H9 (cell line): ENCODE data around the gene HS1BP3. TPM values are rescaled to one million over a fixed set of nuclear protein-coding genes. Genes with fewer than 3 reads are reported as not detected.

ENCODE experiments used
- DNase-seq: peaks from one replicate; pipeline ENCODE4 v3.0.0-alpha.2; 2017
- H2AFZ ChIP-seq: one replicate; pipeline ENCODE4 v1.6.1; 2013; ENCODE audit warnings: mild to moderate bottlenecking, low read length, control low read depth, moderate library complexity
- H2AK5ac ChIP-seq: 2 replicates; pipeline ENCODE4 v1.6.1; 2013; ENCODE audit warnings: low read length, control low read depth, mixed read lengths; ENCODE audit not compliant: insufficient read length
- H2BK120ac ChIP-seq: one replicate; pipeline ENCODE4 v1.6.1; 2013; ENCODE audit warnings: low read depth, mild to moderate bottlenecking, low read length, control low read depth, inconsistent platforms; ENCODE audit not compliant: poor library complexity, severe bottlenecking
- H2BK12ac ChIP-seq: 2 replicates; pipeline ENCODE4 v1.6.1; 2013; ENCODE audit warnings: low read length, control low read depth, mixed read lengths, low read depth; ENCODE audit not compliant: insufficient read length
- H2BK15ac ChIP-seq: 2 replicates; pipeline ENCODE4 v1.6.1; 2013; ENCODE audit warnings: low read depth, low read length, control low read depth
- H2BK20ac ChIP-seq: one replicate; pipeline ENCODE4 v1.6.1; 2013; ENCODE audit warnings: low read depth, mild to moderate bottlenecking, low read length, control low read depth, inconsistent platforms; ENCODE audit not compliant: poor library complexity, severe bottlenecking
- H2BK5ac ChIP-seq: 2 replicates; pipeline ENCODE4 v1.6.1; 2013; ENCODE audit warnings: low read length, control low read depth, mixed read lengths; ENCODE audit not compliant: insufficient read length
- H3K14ac ChIP-seq: 2 replicates; pipeline ENCODE4 v1.6.1; 2013; ENCODE audit warnings: low read length, control low read depth; ENCODE audit not compliant: insufficient read depth
- H3K18ac ChIP-seq: 2 replicates; pipeline ENCODE4 v1.6.1; 2013; ENCODE audit warnings: low read depth, mild to moderate bottlenecking, mixed read lengths, low read length, control low read depth; ENCODE audit not compliant: insufficient read length
- H3K23ac ChIP-seq: 2 replicates; pipeline ENCODE4 v1.6.1; 2013; ENCODE audit warnings: low read length, control low read depth, mixed read lengths, low read depth; ENCODE audit not compliant: insufficient read length
- H3K23me2 ChIP-seq: 2 replicates; pipeline ENCODE4 v1.6.1; 2013; ENCODE audit warnings: low read depth, mild to moderate bottlenecking, mixed read lengths, low read length, control low read depth; ENCODE audit not compliant: insufficient read length, poor library complexity, severe bottlenecking
- H3K27ac ChIP-seq: 2 replicates; pipeline ENCODE4 v1.5.1; 2013; ENCODE audit warnings: low read length, control low read depth, mixed read lengths, low read depth; ENCODE audit not compliant: insufficient read length
- H3K27me3 ChIP-seq: 2 replicates; pipeline ENCODE4 v1.6.1; 2013; ENCODE audit warnings: low read length, control low read depth, inconsistent platforms; ENCODE audit not compliant: insufficient read depth
- H3K4ac ChIP-seq: 2 replicates; pipeline ENCODE4 v1.6.1; 2013; ENCODE audit warnings: low read depth, mild to moderate bottlenecking, control low read depth, inconsistent platforms, low read length, moderate library complexity
- H3K4me1 ChIP-seq: 2 replicates; pipeline ENCODE4 v1.6.1; 2013; ENCODE audit warnings: low read length, control low read depth, inconsistent platforms; ENCODE audit not compliant: insufficient read depth
- H3K4me2 ChIP-seq: 2 replicates; pipeline ENCODE4 v1.6.1; 2013; ENCODE audit warnings: low read length, control low read depth, mixed read lengths; ENCODE audit not compliant: insufficient read length, insufficient read depth
- H3K56ac ChIP-seq: 2 replicates; pipeline ENCODE4 v1.6.1; 2013; ENCODE audit warnings: low read depth, mild to moderate bottlenecking, mixed read lengths, low read length, control low read depth; ENCODE audit not compliant: insufficient read length
- H3K79me1 ChIP-seq: 2 replicates; pipeline ENCODE4 v1.6.1; 2013; ENCODE audit warnings: low read depth, mild to moderate bottlenecking, moderate library complexity, low read length, control low read depth, inconsistent platforms; ENCODE audit not compliant: insufficient read depth, poor library complexity, severe bottlenecking
- H3K79me2 ChIP-seq: 2 replicates; pipeline ENCODE4 v1.6.1; 2013; ENCODE audit warnings: low read length, control low read depth, inconsistent platforms; ENCODE audit not compliant: insufficient read depth
- H3K9ac ChIP-seq: 2 replicates; pipeline ENCODE4 v1.6.1; 2013; ENCODE audit warnings: low read length, control low read depth, mixed read lengths; ENCODE audit not compliant: insufficient read length; ENCODE audit errors: extremely low read depth
- H3K9me3 ChIP-seq: one replicate; pipeline ENCODE4 v1.6.1; 2013; ENCODE audit warnings: low read depth, low read length, inconsistent platforms; ENCODE audit not compliant: control insufficient read depth
- H3T11ph ChIP-seq: one replicate; pipeline ENCODE4 v1.6.1; 2013; ENCODE audit warnings: mild to moderate bottlenecking, low read length, control low read depth, inconsistent platforms
- H4K20me1 ChIP-seq: one replicate; pipeline ENCODE4 v1.6.1; 2013; ENCODE audit not compliant: control insufficient read depth, insufficient read length, insufficient read depth
- H4K5ac ChIP-seq: 2 replicates; pipeline ENCODE4 v1.6.1; 2013; ENCODE audit warnings: low read depth, mild to moderate bottlenecking, mixed read lengths, low read length, control low read depth; ENCODE audit not compliant: insufficient read length
- H4K8ac ChIP-seq: replicated peaks from 2 replicates; pipeline ENCODE4 v1.6.1; 2013; ENCODE audit warnings: low read length, control low read depth, mixed read lengths, low read depth; ENCODE audit not compliant: insufficient read length
- H4K91ac ChIP-seq: 2 replicates; pipeline ENCODE4 v1.6.1; 2013; ENCODE audit warnings: low read depth, mild to moderate bottlenecking, moderate library complexity, mixed read lengths, low read length, control low read depth; ENCODE audit not compliant: insufficient read length
- H3K27ac Mint-ChIP-seq, 3 experiments: 2 replicates in 2 of 3; 3 replicates in 1 of 3; pipeline ENCODE4 v1.8.0; 2020 to 2021; ENCODE audit warnings: mixed read lengths in 3 of 3, mild to moderate bottlenecking in 1 of 3, moderate library complexity in 1 of 3
- H3K27me3 Mint-ChIP-seq: 2 replicates; pipeline ENCODE4 v1.8.0; 2021; ENCODE audit warnings: low read depth, mild to moderate bottlenecking, moderate library complexity, mixed read lengths
- H3K36me3 Mint-ChIP-seq, 3 experiments: 2 replicates in 2 of 3; 3 replicates in 1 of 3; pipeline ENCODE4 v1.8.0; 2020 to 2021; ENCODE audit warnings: low read depth in 3 of 3, mixed read lengths in 3 of 3; ENCODE audit not compliant: insufficient read depth in 1 of 3
- H3K4me1 Mint-ChIP-seq, 2 experiments: 2 replicates each; pipeline ENCODE4 v1.8.0; 2020; ENCODE audit warnings: mixed read lengths in 2 of 2
- H3K4me3 Mint-ChIP-seq, 2 experiments: 2 replicates in 1 of 2; 3 replicates in 1 of 2; pipeline ENCODE4 v1.8.0; 2020 to 2021; ENCODE audit warnings: mild to moderate bottlenecking in 2 of 2, mixed read lengths in 2 of 2, moderate library complexity in 1 of 2
- H3K9me3 Mint-ChIP-seq, 2 experiments: 2 replicates in 1 of 2; 3 replicates in 1 of 2; pipeline ENCODE4 v1.8.0; 2020; ENCODE audit warnings: mild to moderate bottlenecking in 2 of 2, mixed read lengths in 2 of 2, moderate library complexity in 1 of 2
- CTCF ChIP-seq: fragments of 200-600 bp; sonication (generic); conservative IDR thresholded peaks from 3 replicates; pipeline ENCODE4 v1.8.0; 2021; ENCODE audit warnings: antibody characterized with exemption, mild to moderate bottlenecking
- WGBS: extraction: QIAGEN DNeasy Blood & Tissue Kit; methylation state at CpG from one replicate; pipeline ENCODE4 v1.1.7; 2013; ENCODE audit warnings: missing lambda C conversion rate, low lambda C conversion rate, mixed read lengths; ENCODE audit not compliant: insufficient read length; ENCODE audit errors: extremely low coverage; 5-methylcytosine and 5-hydroxymethylcytosine counted together
- total RNA-seq: library from RNA; stranded (reverse); gene quantifications from 2 replicates; pipeline ENCODE4 v1.2.1, GENCODE V29; 2021

Gene HS1BP3
- total RNA-seq, 1 experiment from 2014 or later = 11.1 TPM

GRCh38 chr2:20691076-20691734 lies 40.3 kb upstream of the HS1BP3 start:
- no peaks in the 10 kb centered on the region for H3K9me3 ChIP-seq
- H4K5ac ChIP-seq = no peak overlapping the region
- H2BK15ac ChIP-seq = no peak overlapping the region
- WGBS = no CpG with 5 or more reads among the region's 6 CpGs
- no peak overlapping the region for H3K27ac ChIP-seq
- H3K56ac ChIP-seq = no peak overlapping the region
- H2AFZ ChIP-seq = no peak overlapping the region
- H3K27me3 ChIP-seq = no peaks in the 10 kb centered on the region
- no peak overlapping the region for H2BK120ac ChIP-seq
- H3K23me2 ChIP-seq = no peaks in the 10 kb centered on the region
- DNase-seq = no peak
- H2BK20ac ChIP-seq = no peak overlapping the region
- no peaks in the 10 kb centered on the region for H4K20me1 ChIP-seq
- H3K79me1 ChIP-seq = no peaks in the 10 kb centered on the region
- H4K8ac ChIP-seq = no peak overlapping the region
- H3K27me3 Mint-ChIP-seq = no peaks in the 10 kb centered on the region
- no peak overlapping the region for H2BK5ac ChIP-seq
- no peak overlapping the region for H4K91ac ChIP-seq
- TF ChIP-seq CTCF = no peak
- no peak overlapping the region for H3K18ac ChIP-seq
- no peak overlapping the region for H3K4ac ChIP-seq
- peaks cover 6 to 15% (median 9%) of the 10 kb centered on the region in 3 experiments; a peak in 6 of 7 replicates for H3K36me3 Mint-ChIP-seq
- no peak overlapping the region for H3K4me2 ChIP-seq
- no peak overlapping the region for H3T11ph ChIP-seq
- no peak overlapping the region for H3K9ac ChIP-seq
- H3K4me3 Mint-ChIP-seq = no peak overlapping the region
- H3K23ac ChIP-seq = no peak overlapping the region
- H3K4me1 Mint-ChIP-seq = no peaks in the 10 kb centered on the region
- no peaks in the 10 kb centered on the region for H3K79me2 ChIP-seq
- no peaks in the 10 kb centered on the region for H3K9me3 Mint-ChIP-seq
- no peak overlapping the region for H3K14ac ChIP-seq
- H2AK5ac ChIP-seq = no peak overlapping the region
- no peak overlapping the region for H2BK12ac ChIP-seq
- peak overlapping the region in 2 of 3 experiments; percentile 49 to 77; a peak in 2 of 7 replicates for H3K27ac Mint-ChIP-seq
- H3K4me1 ChIP-seq = no peaks in the 10 kb centered on the region
